GM21381 (cell line): Measurements from ENCODE around the gene RAB25.
"Not testable (repeated sequence)": the region's sequence is repeated elsewhere in the genome, so short reads cannot be mapped to it uniquely, and the experiment has no call there.

Experiments used
- ATAC-seq: cut with Tn5 transposase; IDR thresholded peaks from one replicate; pipeline ENCODE4 v1.9.1; 2021; ENCODE audit warnings: mild to moderate bottlenecking, moderate library complexity; ENCODE audit not compliant: unreplicated experiment

The RAB25 gene

DNA sequence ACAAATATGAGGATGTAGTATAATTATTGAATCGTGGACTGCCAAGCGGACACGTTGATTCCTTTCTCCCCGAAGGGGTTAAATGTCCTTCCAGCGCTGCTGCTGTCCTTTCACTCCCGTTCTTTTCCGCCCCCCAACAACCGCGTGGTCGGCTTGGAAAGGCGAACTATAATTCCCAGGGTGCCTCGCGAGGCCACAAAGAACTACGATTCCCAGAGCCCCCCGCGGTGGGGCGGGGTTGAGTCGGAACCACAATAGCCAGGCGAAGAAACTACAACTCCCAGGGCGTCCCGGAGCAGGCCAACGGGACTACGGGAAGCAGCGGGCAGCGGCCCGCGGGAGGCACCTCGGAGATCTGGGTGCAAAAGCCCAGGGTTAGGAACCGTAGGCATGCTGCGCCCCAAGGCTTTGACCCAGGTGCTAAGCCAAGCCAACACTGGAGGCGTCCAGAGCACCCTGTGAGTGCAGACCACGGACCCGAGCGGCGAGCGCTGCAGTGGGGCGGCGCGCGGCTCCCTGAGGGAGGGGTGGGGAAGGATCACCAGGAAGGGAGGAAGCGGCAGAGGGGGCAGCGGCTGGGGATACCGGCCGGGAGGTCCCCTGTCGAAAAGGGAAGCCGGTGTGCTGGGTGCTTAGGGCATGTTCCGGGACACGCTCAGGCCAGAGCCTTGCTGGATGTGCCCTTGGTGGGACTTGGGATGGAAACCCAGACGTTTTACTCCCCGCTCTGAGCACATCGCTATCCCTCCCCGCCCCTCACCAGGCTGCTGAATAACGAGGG, 6.3 kb upstream of the RAB25 start, which contains the start of gene LAMTOR2:
LAMTOR2 (plus strand) TSS at position 283 of the 781 bp plus-strand sequence; CDS start at position 391, 108 bp downstream.
- ATAC-seq, result peak; percentile 64

DNA sequence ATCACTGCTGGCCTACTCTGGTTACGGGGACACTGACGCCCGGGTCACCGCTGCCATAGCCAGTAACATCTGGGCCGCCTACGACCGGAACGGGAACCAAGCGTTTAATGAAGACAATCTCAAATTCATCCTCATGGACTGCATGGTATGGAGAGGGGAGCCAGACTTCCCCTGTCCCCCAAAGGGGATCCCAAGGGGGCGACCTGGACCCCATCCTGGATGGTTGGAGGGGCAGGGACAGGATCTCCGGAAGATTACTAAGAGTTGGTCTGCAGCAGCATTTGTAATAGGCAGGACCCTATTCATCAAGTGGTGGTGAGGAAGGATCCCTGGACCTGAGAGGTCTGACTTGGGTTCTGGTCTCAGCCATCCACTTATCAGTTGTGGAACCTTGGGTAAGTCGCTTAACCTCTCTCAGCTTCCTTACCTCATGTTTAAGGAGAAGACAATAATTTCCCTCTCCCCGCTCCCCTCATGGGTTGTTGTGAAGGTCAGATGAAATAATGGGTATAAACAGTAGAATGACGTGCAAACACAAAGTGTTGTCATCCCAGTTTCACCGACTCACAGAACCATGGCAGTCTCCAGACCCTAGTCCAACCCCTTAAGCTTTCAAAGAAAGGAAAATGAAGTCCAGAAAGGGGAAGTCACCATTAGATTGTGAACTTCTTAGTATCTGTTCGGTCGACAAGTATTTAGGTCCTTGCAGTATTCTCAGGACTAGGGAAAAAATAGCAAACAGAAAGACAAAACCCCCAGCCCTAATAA, 5.5 kb upstream of the RAB25 start:
- ATAC-seq, result peak; percentile 1

DNA sequence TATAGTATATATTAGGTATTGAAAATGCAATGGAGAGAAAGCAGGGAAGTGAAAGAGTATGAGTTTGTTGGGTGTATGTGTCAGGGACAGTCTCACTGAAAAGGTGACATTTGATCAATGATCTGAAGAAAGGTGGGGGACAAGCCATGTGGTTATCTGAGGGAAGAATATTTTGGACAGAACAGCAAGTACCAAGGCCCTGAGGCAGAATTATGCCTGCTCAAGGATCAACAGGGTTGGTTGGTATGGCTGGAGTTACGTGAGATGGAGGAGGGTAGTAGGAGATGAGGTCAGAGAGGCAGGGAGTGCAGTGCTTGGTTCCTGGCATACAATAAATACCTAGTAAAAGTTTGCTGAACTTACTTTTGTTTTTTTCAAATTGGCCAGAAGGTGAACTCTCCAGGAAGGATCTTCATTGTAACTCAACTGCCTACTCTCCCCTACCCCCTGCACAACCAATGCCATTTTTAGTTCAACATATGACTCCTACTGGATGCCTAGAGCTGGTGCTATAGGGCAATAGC, 4.6 kb upstream of the RAB25 start:
- no peak for ATAC-seq

DNA sequence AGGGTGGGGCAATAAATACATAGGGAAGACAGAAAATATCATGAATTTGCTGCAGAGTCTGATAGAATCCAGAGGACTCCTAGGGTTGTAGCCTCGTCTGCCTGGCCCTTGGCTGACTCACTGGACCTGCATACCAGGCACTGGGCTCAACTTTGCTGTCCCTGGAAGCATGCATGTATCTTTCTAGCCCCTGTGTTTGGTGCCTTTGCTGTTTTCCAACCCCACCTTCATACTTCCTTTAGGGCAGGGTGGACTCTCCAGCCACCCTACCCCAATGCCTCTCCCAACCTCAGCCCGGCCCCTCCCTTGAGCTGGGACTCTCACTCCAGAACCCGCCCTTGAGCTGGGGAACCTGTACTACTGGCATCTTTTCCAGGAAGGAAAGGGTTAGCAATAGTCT, 1.2 kb downstream of the RAB25 start:
- ATAC-seq, result no peak

DNA sequence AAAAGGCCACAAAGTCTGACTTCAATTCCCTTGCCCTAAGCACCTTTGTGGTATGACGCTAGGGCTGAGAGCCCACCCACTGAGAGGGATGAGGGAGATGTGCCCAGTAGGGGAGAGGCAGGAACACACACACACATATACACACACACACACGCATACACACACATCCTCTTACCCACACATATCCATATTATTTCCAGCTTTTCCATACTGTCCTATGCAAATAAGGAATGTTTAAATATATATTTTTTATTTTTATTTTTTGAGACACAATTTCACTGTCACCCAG, 3.0 kb downstream of the RAB25 start:
- no peak for ATAC-seq

DNA sequence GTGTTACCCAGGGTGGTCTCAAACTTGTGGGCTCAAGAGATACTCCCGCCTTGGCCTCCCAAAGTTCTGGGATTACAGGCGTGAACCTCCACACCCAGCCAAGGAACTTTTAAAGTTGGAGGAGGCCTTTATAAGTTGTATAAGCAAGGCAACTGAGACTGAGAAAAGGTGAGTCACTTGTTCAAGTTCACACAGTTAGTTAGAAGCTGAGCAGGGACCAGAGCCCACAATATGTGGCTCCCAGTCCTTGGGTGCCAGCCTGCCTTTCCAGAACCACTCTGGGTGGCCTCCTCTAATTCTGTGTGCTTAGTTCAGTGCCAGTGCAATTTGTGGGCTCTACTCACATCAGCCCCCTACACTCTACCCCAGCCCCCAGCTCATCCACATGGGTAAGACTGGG, 3.7 kb downstream of the RAB25 start:
- no peak for ATAC-seq

DNA sequence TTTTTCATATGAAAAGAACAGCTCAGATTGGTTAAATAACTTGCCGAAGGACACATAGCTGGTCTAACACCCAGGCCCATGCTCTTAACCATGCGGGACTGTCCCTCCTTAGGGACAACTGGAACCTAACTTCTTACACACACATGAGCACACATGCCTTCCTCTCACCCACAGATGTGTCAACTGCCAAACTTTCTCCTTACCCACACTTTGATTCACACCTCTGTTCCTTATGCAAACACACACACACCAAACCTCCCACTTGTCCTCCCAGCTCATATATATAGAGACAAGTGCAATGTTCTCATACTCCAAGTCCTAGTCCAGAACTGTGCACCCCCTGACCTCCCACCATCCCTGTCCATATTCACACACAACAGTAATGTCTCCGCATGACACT, 4.3 kb downstream of the RAB25 start:
- ATAC-seq, result no peak

DNA sequence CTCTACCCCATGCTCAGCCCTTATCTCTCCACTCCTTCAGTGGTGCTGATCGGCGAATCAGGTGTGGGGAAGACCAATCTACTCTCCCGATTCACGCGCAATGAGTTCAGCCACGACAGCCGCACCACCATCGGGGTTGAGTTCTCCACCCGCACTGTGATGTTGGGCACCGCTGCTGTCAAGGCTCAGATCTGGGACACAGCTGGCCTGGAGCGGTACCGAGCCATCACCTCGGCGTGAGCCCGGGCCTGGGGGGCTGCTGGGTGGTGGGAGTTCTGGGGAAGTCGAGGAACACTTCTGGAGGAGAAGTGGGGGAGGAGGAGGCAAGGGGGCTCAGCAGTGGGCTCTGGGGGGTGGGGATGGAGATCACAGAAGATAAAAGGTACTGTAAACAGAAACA, 4.9 kb downstream of the RAB25 start:
- ATAC-seq, result no peak

DNA sequence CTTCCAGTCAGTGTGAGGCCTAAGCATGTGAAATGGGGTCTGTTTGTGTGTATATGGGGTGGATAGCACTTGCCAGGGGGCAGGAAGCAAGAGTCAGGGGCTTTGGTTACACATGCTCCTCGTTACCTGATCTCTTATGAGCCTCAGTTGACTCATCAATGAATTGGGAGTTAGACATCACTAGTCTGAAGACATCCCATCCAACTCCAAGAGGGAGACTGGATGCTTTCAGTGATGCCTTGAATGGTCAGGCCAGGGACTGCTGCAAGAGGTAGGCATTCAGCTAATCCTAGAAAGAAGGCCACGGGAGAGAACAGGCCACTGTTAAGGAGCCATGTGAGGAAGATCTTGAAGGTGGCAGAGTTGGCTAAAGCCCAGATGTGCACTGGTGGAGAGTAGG, 6.3 kb downstream of the RAB25 start:
- ATAC-seq, result no peak

DNA sequence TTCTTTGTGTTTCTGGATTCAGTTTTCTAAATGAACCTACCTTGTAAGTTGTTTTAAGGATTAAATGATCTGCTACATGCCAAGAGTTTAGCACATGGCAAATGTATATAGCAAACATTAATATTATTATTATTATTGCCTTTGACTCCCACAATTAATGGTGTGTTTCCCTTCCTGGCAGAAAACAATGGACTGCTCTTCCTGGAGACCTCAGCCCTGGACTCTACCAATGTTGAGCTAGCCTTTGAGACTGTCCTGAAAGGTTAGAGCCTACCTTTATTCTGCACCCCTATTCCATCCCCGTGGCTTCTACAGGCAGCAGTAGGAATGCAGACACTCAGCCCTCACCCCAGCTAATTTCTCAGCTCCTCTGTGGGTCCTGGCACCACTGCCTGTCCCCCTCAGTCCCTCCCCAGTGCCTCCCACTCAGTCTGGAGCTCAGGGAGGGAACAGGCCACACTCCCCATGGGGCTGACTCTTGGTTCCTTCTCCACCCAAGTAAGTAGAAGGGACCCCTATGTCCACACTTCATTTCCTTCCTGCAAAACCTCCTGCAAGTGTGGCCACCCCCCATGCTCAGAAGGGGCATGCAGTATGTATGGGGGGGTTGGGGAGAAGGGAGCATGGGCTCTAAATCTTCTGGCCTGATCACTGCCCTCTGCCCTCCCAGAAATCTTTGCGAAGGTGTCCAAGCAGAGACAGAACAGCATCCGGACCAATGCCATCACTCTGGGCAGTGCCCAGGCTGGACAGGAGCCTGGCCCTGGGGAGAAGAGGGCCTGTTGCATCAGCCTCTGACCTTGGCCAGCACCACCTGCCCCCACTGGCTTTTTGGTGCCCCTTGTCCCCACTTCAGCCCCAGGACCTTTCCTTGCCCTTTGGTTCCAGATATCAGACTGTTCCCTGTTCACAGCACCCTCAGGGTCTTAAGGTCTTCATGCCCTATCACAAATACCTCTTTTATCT, 8.8 kb downstream of the RAB25 start:
- ATAC-seq, result no peak

DNA sequence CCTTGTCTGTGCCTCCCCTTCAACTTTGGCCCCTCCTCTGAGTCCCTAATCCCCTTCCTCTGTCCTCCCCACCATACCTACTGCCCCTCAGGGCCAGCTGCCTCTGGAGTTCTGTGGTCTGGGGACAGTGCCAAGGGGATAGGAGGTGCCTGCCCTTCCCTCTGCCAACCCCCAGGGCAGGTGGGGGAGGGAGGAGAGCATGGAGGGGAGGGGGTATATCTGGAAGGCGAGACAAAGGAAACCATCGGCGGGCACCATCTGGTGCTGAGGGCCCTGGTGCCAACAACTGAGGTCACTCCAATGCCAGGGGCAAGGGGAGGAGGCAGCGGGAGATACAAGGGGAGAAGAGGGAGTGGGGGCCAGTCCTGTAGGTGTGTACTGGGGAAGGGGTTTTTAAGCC, 9.6 kb downstream of the RAB25 start:
- ATAC-seq, result no peak

DNA sequence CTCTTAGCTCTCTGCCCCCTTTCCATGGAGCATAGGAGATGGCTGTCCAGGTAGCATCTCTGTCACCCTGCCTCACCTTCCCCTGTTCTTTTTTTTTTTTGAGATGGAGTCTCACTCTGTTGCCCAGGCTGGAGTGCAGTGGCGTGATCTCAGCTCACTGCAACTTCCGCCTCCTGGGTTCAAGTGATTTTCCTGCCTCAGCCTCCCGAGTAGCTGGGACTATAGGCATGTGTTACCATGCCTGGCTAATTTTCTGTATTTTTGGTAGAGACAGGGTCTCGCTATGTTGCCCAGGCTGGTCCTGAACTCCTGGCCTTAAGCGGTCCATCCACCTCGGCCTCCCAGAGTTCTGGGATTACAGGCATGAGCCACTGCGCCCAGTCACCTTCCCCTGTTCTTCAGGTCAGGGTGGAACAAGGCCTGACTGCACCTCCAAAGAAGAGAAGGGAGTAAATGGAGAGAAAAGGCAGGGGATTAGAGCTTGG, 10.4 kb downstream of the RAB25 start:
- not testable (repeated sequence) for ATAC-seq

DNA sequence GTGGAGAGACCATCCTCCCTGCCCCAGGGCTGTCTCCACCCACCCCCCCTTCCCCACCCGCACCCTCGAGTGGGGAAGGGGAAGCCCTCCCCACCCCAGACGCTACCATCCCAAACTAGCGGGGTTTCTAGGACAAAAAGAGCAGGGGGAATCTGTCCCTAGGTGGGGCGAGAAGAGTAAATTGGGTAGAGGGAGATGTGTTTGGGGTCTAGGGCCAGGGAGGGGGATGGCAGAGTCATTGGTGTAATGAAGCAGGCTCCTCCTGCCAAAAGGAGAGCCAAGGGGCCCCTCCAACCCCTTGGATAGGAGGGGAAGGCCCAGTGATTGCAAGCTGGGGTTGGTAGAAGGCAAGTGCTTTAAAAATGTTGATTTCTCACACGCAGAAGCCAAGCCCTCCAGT, 11.3 kb downstream of the RAB25 start:
- no peak for ATAC-seq

DNA sequence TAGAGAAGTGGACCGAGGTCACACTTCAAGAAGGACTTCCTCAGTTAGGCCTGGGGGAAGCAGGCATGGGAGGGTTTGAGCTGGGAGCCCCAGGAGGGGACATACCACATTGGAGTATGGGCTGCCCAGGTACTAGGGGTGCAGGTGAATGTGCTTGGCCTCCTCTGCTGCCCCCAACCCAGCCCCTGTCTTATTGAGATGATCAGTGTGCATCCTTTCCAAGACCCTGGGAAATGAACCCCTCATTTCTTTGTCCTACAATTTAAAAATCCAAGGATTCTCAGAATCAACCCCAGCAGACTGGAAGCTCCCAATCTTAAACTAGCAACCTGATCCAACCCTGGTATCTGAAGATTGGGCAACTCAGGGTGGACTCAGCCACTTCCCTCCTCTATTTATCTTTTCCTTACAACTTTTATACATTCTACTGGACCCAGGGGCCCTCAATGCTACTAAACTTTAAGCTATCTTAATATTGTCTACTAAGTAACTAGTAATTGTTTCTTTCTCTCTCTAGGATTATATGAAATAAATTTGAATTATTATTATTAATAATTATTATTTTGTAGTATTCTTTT, 12.2 kb downstream of the RAB25 start:
- no peak for ATAC-seq

DNA sequence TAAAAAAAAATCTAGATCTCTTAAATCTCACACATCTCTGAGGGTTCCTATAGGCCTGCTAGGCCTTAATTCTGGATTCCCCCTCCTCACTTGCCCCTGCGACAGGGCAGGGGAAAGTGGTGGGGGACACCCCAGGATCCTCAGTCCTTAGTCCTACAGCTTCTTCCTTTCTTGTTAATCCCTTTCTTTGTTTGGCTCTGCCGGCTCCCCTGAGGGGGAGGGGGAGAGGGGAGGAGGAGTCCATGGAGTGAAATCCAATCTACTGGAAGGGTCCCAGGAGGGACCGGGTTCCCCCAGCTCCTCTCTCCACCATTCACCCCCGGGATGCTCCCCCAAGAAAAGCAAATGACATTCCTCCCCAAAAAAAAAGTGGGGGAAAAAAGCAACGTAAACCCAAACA, 12.8 kb downstream of the RAB25 start:
- ATAC-seq, result no peak

DNA sequence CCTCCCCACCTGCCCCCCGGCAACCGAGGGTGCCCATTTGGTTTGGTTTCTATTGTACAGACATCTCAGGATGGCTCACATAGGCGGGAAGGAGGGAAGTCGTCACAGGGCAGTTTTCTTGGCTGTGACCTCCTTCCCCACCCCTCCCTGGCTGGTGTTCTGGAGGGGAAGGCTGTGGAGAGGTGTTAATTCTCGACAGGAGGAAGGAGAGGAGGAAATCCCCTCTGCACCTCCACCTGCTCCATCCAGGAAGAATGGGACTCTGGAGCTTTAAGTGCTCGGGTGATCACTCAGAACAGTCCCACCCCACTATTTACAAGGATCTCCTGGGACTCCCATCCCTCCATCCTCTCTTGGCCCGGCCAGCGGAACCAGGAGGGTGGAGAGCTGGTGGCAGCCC, 13.7 kb downstream of the RAB25 start:
- ATAC-seq, result no peak

DNA sequence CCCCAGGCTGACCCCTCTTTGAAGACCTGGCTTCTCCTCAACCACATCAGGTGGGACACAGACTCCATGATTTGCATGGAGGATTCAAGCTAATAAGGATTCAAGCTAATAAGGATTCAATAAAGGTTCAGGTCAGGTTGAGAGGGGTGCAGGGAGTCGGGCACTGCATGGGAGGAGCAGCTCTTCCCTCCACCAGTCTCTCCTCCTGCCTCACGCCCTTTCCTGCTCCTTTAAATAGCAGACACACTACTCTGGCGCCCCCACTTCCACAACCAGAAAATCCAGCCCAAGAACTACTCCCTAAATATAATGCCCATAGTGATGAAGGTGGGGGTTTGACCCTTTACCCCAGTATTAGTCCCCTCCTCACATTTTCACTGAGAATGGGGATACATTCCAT, 14.2 kb downstream of the RAB25 start:
- no peak for ATAC-seq

DNA sequence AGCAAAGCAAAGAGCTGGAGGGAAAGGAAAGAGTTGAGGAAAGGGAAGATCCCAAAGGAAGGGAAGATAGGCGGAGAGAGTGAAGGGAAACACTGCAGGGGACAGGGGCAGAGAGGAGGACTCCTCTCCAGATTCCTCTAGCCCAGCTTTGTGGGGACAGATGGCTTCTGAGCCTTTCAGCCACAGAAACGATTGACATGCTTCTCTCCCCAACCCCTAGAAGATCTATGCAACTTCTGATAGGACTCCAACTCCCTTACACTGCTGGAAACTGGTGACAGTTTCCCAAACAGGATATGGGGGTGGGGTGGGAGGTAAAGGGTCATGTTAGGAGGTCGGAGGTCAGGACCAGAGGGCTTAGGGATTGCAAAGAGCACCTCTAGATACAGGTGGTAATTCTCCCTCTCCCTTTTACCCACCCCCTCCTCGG, 14.8 kb downstream of the RAB25 start:
- ATAC-seq, result no peak

DNA sequence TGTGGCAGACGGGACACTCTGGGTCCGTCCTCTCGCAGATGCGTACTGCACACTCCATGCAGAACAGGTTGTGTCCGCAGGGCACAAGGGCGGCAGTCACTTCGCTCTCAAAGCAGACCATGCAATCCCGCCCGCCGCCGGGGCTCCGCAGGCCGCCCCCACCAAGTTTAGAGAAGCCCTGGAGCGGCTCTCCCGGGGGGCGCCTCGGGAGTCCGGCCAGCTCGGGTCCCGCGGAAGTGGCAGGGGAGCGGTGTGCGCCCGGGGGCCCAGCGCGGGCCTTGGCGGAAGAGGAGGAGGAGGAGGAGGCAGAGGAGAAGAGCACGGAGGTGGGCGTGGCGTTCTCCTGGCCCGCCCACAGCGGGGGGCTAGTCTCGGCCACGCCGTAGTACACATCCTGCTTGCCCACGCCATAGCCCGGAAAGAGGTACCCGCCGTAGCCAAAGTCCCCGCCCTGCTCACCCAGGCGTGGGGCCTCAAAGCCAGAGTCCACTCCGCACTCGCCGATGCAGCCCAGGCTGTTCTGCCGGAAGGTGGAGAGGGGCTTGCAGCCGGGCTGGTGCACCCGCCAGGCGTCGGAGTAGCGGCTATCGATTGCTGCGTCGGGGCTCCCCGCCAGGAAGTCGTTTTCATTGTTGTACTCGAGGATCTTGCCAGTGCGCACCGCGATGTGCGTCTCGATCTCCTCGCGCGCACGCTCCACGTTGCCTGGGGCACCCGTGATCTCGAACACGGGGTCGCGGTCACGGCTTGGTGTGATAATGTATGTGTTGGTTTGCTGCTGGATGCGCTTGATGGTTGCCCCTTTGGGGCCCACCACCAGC, 15.9 kb downstream of the RAB25 start:
- no peak for ATAC-seq

DNA sequence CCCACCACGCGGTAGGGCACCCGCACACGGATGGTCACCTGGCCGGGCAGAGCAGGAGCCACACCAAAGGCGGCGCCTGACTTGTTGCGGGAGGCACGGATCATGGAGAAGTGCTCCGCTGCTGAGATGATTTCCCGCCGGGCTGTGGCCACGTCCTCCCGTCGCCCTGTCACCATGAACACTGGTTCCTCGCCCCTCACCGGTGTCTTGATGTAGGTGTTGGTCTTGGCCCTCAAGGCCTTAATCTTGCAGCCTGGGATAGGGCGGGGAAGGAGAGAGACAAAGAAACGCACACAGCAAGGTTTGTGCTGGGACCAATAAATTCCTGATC, 16.4 kb downstream of the RAB25 start:
- ATAC-seq, result no peak
